ENCODE measurements around the gene JAG2. TPM values are rescaled to one million over a fixed set of nuclear protein-coding genes. Genes with fewer than 3 reads are reported as not detected.

Gene JAG2
- total RNA-seq, 4 donors from 2014 or later = 7.5 to 33.0 (median 11.2) TPM

- Histone ChIP-seq H3K27me3 (no peaks in the 10 kb centered on the region), H3K4me3 (no peak overlapping the region), H3K9me3 (no peaks in the 10 kb centered on the region), H3K36me3 (peaks cover 0 to 16% (median 0%) of the 10 kb centered on the region in 3 donors), H3K4me1 (peaks cover 0 to 23% (median 0%) of the 10 kb centered on the region in 4 donors), H3K27ac (no peak overlapping the region)
- TF ChIP-seq POLR2A (IDR thresholded peaks at IDR 0.05) = no peak
- TF ChIP-seq CTCF (IDR thresholded peaks at IDR 0.05) = no peak
- DNase-seq = no peak
Measured at GRCh38 chr14:105151084-105151837, 17.3 kb downstream of the JAG2 start.

GRCh38 chr14:105150368-105151083 is 18.1 kb downstream of the JAG2 start:
- no peaks in the 10 kb centered on the region for H3K9me3 ChIP-seq
- no peaks in the 10 kb centered on the region for H3K27me3 ChIP-seq
- H3K27ac ChIP-seq = no peak overlapping the region
- DNase-seq = peak in 1 of 3 donors; percentile 37
- TF ChIP-seq CTCF (IDR thresholded peaks at IDR 0.05) = no peak
- peaks cover 0 to 16% (median 0%) of the 10 kb centered on the region in 4 donors for H3K4me1 ChIP-seq
- H3K4me3 ChIP-seq = no peak overlapping the region
- peaks cover 0 to 16% (median 0%) of the 10 kb centered on the region in 3 donors for H3K36me3 ChIP-seq

GRCh38 chr14:105150026-105150367 is 18.6 kb downstream of the JAG2 start:
- Histone ChIP-seq H3K27me3 (no peaks in the 10 kb centered on the region), H3K4me3 (no peak overlapping the region), H3K9me3 (no peaks in the 10 kb centered on the region), H3K36me3 (peaks cover 0 to 16% (median 0%) of the 10 kb centered on the region in 3 donors), H3K4me1 (peaks cover 0 to 10% (median 0%) of the 10 kb centered on the region in 4 donors), H3K27ac (no peak overlapping the region)
- no peak for DNase-seq
- TF ChIP-seq CTCF (IDR thresholded peaks at IDR 0.05) (no peak), POLR2A (IDR thresholded peaks at IDR 0.05) (no peak)

- Histone ChIP-seq H3K4me3 (no peak overlapping the region), H3K27me3 (no peaks in the 10 kb centered on the region), H3K27ac (no peak overlapping the region), H3K9me3 (no peaks in the 10 kb centered on the region), H3K36me3 (peaks cover 0 to 16% (median 0%) of the 10 kb centered on the region in 3 donors), H3K4me1 (peaks cover 0 to 9% (median 0%) of the 10 kb centered on the region in 4 donors)
- peak in 1 of 3 donors; percentile 20 for DNase-seq
- TF ChIP-seq CTCF (IDR thresholded peaks at IDR 0.05) = no peak
- TF ChIP-seq POLR2A (IDR thresholded peaks at IDR 0.05) = no peak
Measured at GRCh38 chr14:105149146-105149781, 19.3 kb downstream of the JAG2 start.

GRCh38 chr14:105148604-105149145 is 19.9 kb downstream of the JAG2 start:
- Histone ChIP-seq H3K27ac (no peak overlapping the region), H3K9me3 (no peaks in the 10 kb centered on the region), H3K4me1 (peaks cover 0 to 6% (median 0%) of the 10 kb centered on the region in 4 donors), H3K4me3 (no peak overlapping the region), H3K36me3 (peaks cover 0 to 16% (median 0%) of the 10 kb centered on the region in 3 donors), H3K27me3 (no peaks in the 10 kb centered on the region)
- TF ChIP-seq CTCF (IDR thresholded peaks at IDR 0.05) (no peak), POLR2A (IDR thresholded peaks at IDR 0.05) (no peak)
- DNase-seq = peak in 1 of 3 donors; percentile 26
